Ovary (tissue), 9 donors: ENCODE data around the gene CDK19. TPM values are rescaled to one million over a fixed set of nuclear protein-coding genes. Genes with fewer than 3 reads are reported as not detected.

Experiments
- DNase-seq, 5 donors: peaks; one replicate each; pipeline ENCODE4 v3.0.0-alpha.2; 2019 to 2020
- H3K27ac ChIP-seq, 2 donors: fragments of 200-600 bp; one replicate each; pipeline versions ENCODE4 v1.5.1 to v1.8.0; 2019 to 2022
- H3K27me3 ChIP-seq: fragments of 200-600 bp; one replicate; pipeline ENCODE4 v1.8.0; 2022
- H3K36me3 ChIP-seq: fragments of 200-600 bp; sonication (generic); one replicate; pipeline ENCODE4 v1.5.1; 2019
- H3K4me1 ChIP-seq: one replicate; pipeline ENCODE4 v1.8.1; 2013; ENCODE audit warnings: mild to moderate bottlenecking, moderate library complexity; ENCODE audit not compliant: insufficient read depth
- H3K4me3 ChIP-seq: fragments of 200-600 bp; sonication (generic); one replicate; pipeline ENCODE4 v1.5.1; 2017
- H3K9me3 ChIP-seq, 2 donors: fragments of 200-600 bp in 1 of 2; sonication (generic) in 1 of 2; one replicate each; pipeline versions ENCODE4 v1.5.1 to v1.8.1; 2013 to 2019; ENCODE audit warnings: mild to moderate bottlenecking in 1 of 2, moderate library complexity in 1 of 2
- EP300 ChIP-seq: sonication (generic); formaldehyde crosslinking; IDR thresholded peaks from one replicate; pipeline ENCODE4 v1.6.1; 2017; ENCODE audit warnings: antibody characterized with exemption
- POLR2A ChIP-seq: fragments of 450-650 bp; IDR thresholded peaks from one replicate; pipeline ENCODE4 v1.6.1; 2017; ENCODE audit warnings: antibody characterized with exemption, mild to moderate bottlenecking, moderate library complexity
- WGBS, 3 donors: extraction: QIAGEN DNeasy Blood & Tissue Kit in 1 of 3; methylation state at CpG; one replicate each; pipeline versions ENCODE4 v1.1.5 to v1.1.7; 2013 to 2017; 5-methylcytosine and 5-hydroxymethylcytosine counted together
- intact Hi-C, 4 donors: fragments of 100-400 bp; cut with DNase I; formaldehyde crosslinking; loops; one replicate each; pipeline versions ENCODE4 v1.11.0 to v1.15.1; 2022 to 2023
- polyA plus RNA-seq, 2 donors: library from polyadenylated mRNA; stranded (reverse); fragments of 200-250 nt in 1 of 2; fragments of 350-450 nt in 1 of 2; fragmentation: Illumina TruSeq in 1 of 2; extraction: RNeasy Lipid Tissue Mini Kit (QIAGEN cat#74804) in 1 of 2; gene quantifications; one replicate each; pipeline ENCODE4 v1.2.3, GENCODE V29; 2013 to 2014
- total RNA-seq, 7 donors: library from RNA; depleted of rRNA in 2 of 7; stranded (reverse); fragments of >200 nt in 2 of 7; fragmentation: NEBNext Ultra II Directional in 3 of 7; extraction: Animal tissue kit (Norgen Biotek cat#: 25700) in 3 of 7; gene quantifications; one replicate each; pipeline versions ENCODE4 v1.1.0 to v1.2.4, GENCODE V29; 2016 to 2023
- TF ChIP-seq, protein P1 (sequence below), 3 donors: fragments of 450-650 bp in 2 of 3; fragments of 200-600 bp in 1 of 3; IDR thresholded peaks; one replicate each; pipeline versions ENCODE4 v1.5.1 to v1.8.0; 2016 to 2022; ENCODE audit warnings: antibody characterized with exemption in 3 of 3, mild to moderate bottlenecking in 1 of 3
- donor health status: DM: no; HTN: no; CAD: no; lungs with moderate emphysema.
- donor health status: DM: no; HTN: no; CAD: no.
- donor health status: Bipolar disorder and iron deficiency.
- donor health status: DM: yes; HTN: yes; CAD: no.
- donor health status: DM: no; HTN: no; CAD: no.
- donor health status: DM: yes; HTN: yes; CAD: no.

The CDK19 gene
- total and polyA plus RNA-seq, 9 donors: 9.8 to 20.8 (median 16.7) TPM

DNA sequence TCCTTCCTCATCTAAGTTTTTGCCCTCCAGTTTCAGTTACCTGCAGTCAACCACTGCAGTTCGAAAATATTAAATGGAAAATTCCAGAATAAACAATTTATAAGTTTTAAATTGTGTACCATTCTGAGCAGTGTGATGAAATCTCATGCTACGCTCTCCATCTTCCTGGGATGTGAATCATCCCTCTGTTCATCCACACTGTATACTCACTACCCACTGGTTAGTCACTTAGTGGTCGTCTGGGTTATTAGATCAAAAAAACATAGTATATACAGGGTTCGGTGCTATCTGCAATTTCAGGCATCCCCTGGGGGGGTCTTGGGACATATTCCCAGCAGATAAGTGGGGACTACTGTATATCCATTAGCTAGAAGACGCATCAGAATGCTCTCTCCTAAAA, 186.9 kb downstream of the CDK19 start:
- no peaks in the 10 kb centered on the region for H3K36me3 ChIP-seq
- H3K27me3 ChIP-seq: no peaks in the 10 kb centered on the region
- no peaks in the 10 kb centered on the region for H3K9me3 ChIP-seq
- H3K27ac ChIP-seq: no peak overlapping the region
- no peak overlapping the region for H3K4me3 ChIP-seq
- TF ChIP-seq EP300: no peak
- TF ChIP-seq POLR2A: no peak
- TF ChIP-seq, protein P1, sequence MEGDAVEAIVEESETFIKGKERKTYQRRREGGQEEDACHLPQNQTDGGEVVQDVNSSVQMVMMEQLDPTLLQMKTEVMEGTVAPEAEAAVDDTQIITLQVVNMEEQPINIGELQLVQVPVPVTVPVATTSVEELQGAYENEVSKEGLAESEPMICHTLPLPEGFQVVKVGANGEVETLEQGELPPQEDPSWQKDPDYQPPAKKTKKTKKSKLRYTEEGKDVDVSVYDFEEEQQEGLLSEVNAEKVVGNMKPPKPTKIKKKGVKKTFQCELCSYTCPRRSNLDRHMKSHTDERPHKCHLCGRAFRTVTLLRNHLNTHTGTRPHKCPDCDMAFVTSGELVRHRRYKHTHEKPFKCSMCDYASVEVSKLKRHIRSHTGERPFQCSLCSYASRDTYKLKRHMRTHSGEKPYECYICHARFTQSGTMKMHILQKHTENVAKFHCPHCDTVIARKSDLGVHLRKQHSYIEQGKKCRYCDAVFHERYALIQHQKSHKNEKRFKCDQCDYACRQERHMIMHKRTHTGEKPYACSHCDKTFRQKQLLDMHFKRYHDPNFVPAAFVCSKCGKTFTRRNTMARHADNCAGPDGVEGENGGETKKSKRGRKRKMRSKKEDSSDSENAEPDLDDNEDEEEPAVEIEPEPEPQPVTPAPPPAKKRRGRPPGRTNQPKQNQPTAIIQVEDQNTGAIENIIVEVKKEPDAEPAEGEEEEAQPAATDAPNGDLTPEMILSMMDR (IDR thresholded peaks at IDR 0.05): no peak
- intact Hi-C loops: no loop called here
- H3K4me1 ChIP-seq: peaks cover 1% of the 10 kb centered on the region
- DNase-seq: no peak
- WGBS, 3 donors: 91 to 95% (median 92%) methylated on average over 5 of the region's 5 CpGs

GRCh38 chr6:110626442-110626841, 188.8 kb downstream of the CDK19 start:
- no peaks in the 10 kb centered on the region for H3K9me3 ChIP-seq
- TF ChIP-seq, protein P1 (IDR thresholded peaks at IDR 0.05): no peak
- H3K36me3 ChIP-seq: no peaks in the 10 kb centered on the region
- WGBS, 3 donors: 37 to 55% (median 47%) methylated on average over 1 of the region's 1 CpG
- intact Hi-C loops: no loop called here
- H3K4me1 ChIP-seq: peaks cover 1% of the 10 kb centered on the region
- no peak for DNase-seq
- no peak overlapping the region for H3K27ac ChIP-seq
- no peak overlapping the region for H3K4me3 ChIP-seq
- no peaks in the 10 kb centered on the region for H3K27me3 ChIP-seq

GRCh38 chr6:110625883-110626282, 189.4 kb downstream of the CDK19 start:
- intact Hi-C loops: no loop called here
- TF ChIP-seq POLR2A: no peak
- no peak for TF ChIP-seq EP300
- TF ChIP-seq, protein P1 (IDR thresholded peaks at IDR 0.05): no peak
- no peak overlapping the region for H3K27ac ChIP-seq

GRCh38 chr6:110622912-110623578, 192.2 kb downstream of the CDK19 start:
- Histone ChIP-seq H3K4me3 (no peak overlapping the region), H3K4me1 (peaks cover 9% of the 10 kb centered on the region), H3K27ac (no peak overlapping the region), H3K9me3 (no peaks in the 10 kb centered on the region), H3K36me3 (no peaks in the 10 kb centered on the region), H3K27me3 (no peaks in the 10 kb centered on the region)
- 94 to 99% (median 98%) methylated on average over 2 of the region's 2 CpGs for WGBS, 3 donors
- intact Hi-C loops: no loop called here
- TF ChIP-seq POLR2A: no peak
- no peak for DNase-seq

More at GRCh38 chr6:110625883-110626282, 189.4 kb downstream of the CDK19 start:
- Histone ChIP-seq H3K27me3 (no peaks in the 10 kb centered on the region), H3K9me3 (no peaks in the 10 kb centered on the region), H3K4me3 (no peak overlapping the region), H3K36me3 (no peaks in the 10 kb centered on the region), H3K4me1 (peaks cover 1% of the 10 kb centered on the region)
- DNase-seq: no peak
- 61 to 76% (median 73%) methylated on average over 2 of the region's 2 CpGs for WGBS, 3 donors

GRCh38 chr6:110621061-110621460, 194.2 kb downstream of the CDK19 start:
- peaks cover 8% of the 10 kb centered on the region for H3K4me1 ChIP-seq
- 57 to 75% (median 61%) methylated on average over 6 to 9 of the region's 9 CpGs for WGBS, 3 donors
- no peaks in the 10 kb centered on the region for H3K9me3 ChIP-seq
- H3K4me3 ChIP-seq: no peak overlapping the region
- TF ChIP-seq EP300 (no peak), POLR2A (no peak)
- TF ChIP-seq, protein P1 (IDR thresholded peaks at IDR 0.05): no peak
- intact Hi-C loops: no loop called here
- no peaks in the 10 kb centered on the region for H3K27me3 ChIP-seq
- peak in 1 of 5 donors; percentile 32 for DNase-seq
- no peaks in the 10 kb centered on the region for H3K36me3 ChIP-seq
- no peak overlapping the region for H3K27ac ChIP-seq
